Activated gamma-delta T cell treated with Interleukin-2 at 50 U/mL for 16 hours (primary cell): ENCODE results near the gene ACAD10.
A peak's percentile ranks its signal among the peaks of the same experiment; 100 is the strongest.
"Not testable (repeated sequence)": the region's sequence is repeated elsewhere in the genome, so short reads cannot be mapped to it uniquely, and the experiment has no call there.

ENCODE experiments used
- DNase-seq: peaks from one replicate; pipeline ENCODE4 v3.0.0-alpha.2; 2020

The ACAD10 gene

DNA sequence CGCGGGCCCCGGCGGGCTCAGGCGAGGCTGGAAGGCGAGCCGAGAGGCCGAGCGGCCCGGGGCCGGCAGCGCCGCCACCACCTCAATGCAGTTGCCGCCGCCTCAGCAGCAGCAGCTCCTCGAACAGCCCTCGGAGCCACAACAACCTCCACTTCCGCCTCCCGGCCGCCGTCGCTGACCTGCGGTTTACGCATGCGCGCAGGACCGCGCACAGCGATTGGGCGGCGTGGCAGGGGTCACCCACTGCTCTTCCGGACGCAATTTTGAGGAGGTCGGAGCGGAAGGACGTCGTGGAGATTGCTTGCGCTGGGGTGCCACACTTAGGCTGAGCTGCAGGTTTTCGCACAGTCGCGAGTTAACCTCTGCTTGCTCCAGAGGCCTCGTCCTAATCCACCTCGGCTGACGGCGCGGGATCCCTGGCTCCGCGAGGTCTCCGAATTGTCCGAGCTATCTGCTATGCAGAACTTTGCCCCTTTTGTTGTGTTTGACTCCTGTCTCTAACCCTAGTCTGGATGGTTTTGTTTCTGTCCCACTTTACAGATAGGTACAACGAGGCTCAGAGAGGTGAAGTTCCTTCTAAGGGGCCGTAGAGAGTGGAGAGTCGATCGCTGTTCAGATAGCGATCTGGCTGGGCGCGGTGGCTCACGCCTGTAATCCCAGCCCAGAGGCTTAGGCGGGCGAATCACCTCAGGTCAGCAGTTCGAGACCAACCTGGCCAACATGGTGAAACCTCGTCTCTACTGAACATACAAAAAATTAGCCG, at the start of gene ACAD10, which contains the start of gene BRAP:
ACAD10 (plus strand) TSS at position 243 of the 763 bp plus-strand sequence. CDS start 6,657 bp downstream, outside the sequence.
BRAP (minus strand) TSS at position 146 of the 763 bp plus-strand sequence. CDS start 164 bp downstream, outside the sequence.
- DNase-seq = peak; percentile 92

DNA sequence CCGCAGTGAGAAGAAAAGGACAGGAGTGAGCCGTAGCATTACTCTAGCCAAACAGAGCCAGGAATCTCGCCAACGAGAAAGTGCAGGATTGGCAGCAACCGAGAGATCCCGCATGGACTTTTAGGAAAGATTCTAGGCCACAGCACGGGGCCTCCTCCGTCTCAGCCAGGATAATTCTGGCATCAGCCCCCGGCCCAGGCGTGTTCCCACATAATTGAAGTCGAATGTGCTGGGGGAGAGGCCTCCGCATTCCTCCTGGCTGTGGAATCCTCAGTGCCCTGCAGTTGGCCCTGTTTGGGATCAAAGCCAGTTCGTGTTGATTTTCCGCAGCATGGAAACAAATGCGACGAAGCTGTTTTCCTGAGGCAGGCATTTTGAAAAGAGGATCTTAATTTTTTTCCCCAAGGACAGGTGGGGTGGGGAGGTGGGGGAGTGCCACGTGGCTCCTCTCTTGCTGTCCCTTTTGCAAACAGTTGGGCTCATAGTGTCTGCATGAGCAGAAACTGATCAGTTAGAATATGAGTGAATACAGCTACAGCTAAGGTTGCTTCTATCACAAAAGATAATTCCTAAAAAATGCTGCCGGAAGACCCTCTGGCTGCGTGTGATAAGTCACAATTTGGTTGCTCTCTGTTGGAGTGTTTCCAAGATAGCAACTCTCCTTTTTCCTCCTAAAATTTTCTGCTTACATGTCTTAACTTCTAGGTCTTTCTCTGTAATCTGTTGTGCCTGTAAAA, 49.5 kb upstream of the ACAD10 start:
- DNase-seq = no peak

DNA sequence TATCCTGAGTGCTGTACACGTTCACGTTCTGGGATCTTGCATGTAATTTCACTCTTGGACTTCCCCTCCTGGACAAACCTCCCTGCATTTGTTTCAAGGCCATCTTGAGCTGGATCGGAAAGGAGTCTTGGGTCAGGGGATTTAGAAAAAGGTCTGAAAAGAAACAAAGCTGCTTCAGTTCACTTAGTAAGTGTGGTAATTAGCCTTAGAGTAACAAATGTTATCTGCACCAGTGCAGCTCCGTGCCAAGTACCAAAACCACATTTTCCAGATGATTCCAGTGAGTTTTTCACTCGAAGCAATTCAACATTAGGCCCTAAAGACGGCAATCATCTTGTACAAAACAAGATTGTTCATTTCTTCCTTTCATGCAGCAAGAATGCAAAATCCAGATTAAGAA, 47.3 kb upstream of the ACAD10 start:
- DNase-seq = no peak

DNA sequence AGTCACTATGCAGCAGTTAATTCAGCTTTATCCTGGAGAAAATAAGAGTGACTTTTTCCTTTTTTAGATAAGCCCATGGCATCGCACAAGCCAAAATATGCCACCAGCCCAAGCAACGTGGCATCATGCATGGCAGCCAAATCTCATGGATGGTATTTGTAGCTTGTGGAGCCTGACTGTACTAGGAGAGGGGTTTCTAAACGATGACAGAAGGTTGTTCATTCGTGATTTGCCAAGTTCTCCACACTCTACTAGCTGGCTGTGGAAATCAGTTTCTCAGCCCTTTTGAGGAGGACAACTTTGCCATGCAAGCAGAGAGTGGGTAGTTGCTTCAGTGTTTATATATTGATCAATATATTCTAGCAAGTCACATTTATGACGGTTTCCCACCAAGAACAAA, 45.3 kb upstream of the ACAD10 start:
- no peak for DNase-seq

DNA sequence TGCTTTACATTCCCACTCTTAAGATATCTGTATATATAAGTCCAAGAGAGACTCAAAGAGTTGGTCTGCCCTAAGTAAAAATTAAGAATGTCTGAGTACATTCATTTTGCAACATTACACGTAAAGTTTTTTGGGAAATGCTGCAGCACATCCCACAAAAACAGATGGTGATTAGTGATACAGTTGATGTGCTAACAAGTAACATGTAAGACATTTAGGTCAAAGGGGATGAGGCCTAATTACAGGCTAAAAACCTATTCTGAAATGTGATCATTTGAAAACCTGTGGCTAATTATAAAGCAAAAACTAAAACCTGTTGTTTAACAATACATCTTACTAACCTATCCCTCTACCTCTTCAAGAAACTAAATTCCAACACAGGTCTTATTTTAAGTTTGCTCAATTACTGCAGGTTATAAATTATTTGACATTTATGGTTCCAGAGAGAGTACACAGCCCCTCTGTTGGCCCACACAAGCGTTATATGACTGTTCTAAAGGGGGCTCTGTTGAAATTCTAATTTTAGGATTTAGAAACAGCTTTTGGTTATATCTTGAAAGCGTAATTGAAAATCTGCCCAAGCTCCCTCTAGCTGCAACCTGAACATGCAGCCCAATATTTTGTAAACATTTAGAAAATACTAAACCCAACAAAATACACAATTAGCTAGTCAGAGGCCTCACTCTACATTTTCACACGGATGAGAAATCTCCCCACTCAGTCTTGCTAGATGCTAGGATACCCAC, 43.0 kb upstream of the ACAD10 start:
- no peak for DNase-seq

DNA sequence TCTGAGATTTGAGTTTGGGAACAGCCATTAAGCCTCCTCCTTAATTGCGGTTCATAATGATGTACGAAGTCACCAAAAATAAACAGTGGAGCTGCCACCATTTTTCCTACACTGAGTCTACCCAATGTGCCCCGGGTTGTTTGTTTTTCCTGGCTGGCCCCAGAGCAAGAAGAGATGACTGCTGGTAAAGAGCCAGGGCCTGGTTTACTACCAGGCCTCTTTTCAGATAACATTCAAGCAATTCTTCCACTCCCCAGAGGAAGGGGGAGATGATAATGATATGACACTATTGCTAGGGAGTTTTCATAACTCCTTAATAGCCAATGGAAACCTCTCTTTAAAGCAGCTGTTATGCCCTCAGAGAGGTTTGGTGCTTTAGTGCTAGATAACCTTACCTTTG, 42.4 kb upstream of the ACAD10 start:
- no peak for DNase-seq

DNA sequence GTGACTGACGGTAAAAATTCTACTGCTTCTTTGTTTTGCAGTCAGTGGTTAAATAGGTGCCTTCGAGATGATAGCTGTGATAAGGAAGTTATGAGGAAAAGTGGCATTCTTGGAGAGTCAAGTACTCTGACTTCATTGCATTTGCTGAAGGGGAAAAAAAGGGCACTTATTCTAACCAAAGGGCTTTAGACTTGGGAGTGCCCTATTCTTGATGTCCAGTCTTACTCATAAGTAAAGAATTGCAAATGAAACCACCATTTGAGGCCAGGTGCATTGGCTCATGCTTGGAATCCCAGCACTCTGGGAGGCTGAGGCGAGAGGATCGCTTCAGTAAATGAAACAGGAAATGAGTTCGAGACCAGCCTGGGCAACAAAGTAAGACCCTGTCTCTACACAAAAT, 40.4 kb upstream of the ACAD10 start:
- no peak for DNase-seq

DNA sequence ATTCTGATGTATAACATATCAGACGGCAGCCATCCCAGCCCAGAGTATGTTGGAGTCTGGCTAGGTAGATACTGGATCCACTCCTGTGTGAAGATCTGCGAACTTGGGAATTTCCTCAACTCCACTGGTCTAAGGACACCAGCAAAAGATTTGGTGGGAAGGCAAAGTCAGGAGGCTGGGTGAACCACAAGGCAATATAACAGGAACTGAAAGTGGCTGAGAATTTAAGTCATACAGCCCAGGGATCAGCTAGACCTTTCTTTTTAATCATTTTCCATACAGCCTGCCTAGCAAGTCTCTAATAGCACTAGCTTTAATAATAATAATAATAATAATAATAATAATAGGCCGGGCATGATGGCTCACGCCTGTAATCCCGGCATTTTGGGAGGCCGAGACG, 34.9 kb upstream of the ACAD10 start:
- DNase-seq = no peak

DNA sequence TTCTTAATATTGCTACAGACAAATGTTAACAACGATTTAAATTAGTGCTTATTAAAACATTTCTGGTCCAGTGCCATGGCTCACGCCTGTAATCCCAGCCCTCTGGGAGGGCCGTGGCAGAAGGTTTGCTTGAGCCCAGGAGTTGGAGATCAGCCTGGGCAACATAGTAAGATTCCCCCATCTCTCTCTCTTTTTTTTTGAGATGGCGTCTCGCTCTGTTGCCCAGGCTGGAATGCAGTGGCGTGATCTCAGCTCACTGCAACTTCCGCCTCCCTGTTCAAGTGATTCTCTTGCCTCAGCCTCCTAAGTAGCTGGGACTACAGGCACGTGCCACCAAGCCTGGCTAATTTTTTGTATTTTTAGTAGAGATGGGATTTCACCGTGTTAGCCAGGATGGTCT, 33.3 kb upstream of the ACAD10 start:
- DNase-seq = not testable (repeated sequence)

DNA sequence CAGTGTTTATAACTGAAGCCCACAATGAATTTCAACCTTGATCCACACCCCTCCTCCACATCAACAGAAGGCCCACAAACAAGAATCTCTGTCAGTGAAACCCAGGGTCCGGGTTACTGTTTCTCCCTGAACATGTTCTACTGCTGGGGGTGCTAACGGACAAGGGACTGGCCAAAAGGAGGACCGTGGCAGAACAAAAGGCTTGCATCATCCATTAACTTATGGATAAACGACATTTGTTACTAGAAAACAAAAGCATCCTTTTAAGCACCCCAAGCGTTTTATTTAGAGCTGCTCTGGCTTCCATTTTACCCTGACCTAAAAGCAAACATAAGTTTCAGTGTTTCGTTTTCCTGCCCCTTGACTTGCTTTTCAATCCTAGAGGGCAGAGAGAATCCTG, 32.3 kb upstream of the ACAD10 start:
- DNase-seq = no peak

DNA sequence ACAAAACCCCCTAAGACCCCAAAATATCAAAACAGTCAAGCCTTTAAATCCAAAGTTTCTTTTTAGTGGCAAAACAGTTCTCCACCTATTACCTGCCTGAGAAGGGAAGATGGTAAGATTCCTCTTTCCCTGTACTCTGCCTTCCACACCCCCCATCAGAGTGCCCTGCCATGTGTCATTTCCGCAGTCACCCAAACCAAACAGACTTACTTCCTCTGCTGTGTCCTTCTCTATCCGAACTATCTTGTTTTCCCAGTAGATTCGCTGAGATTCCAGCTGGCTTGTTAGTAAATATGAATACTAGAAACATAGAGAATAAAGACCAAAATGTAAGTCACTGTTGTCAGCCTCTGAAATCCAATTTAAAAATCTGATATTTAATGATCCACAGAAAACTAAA, 30.5 kb upstream of the ACAD10 start:
- no peak for DNase-seq

DNA sequence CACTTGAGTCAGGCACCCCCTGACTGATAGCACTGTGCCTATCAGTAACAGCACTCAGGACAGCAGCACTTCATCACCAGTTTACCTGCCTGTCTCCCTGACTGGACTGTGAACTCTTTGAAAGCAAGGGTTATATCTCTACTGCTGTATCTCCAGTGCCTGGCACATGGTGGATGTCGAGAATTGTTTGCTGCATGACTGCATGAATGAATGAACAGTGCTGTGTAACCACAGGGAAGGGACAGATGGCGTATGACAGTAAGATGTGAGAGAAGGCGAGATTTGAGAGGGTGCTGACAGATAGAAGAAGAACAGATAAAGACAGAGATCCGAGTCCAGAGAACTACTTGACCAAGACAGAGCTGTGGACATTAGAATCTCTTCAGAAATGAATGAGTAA, 29.8 kb upstream of the ACAD10 start:
- no peak for DNase-seq

DNA sequence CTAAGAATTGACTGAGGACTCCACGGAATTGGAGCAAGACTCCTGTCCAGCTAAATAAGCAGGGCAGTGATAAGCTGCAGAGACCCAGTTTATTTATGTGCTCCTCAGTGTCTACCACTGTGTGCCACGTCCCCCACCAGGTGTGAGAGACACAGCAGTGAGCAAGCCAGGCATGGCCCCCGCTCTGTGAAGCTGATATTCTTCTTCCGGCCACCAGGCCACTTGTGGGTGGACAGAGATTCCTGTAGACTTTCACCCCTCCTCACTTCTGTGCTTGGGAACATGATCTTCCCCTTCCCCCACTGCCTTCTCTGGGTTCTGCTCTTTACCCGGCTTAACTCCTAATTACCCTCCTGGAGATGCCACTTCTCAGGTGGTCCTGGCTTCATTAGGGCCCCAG, 21.4 kb upstream of the ACAD10 start:
- DNase-seq = no peak

DNA sequence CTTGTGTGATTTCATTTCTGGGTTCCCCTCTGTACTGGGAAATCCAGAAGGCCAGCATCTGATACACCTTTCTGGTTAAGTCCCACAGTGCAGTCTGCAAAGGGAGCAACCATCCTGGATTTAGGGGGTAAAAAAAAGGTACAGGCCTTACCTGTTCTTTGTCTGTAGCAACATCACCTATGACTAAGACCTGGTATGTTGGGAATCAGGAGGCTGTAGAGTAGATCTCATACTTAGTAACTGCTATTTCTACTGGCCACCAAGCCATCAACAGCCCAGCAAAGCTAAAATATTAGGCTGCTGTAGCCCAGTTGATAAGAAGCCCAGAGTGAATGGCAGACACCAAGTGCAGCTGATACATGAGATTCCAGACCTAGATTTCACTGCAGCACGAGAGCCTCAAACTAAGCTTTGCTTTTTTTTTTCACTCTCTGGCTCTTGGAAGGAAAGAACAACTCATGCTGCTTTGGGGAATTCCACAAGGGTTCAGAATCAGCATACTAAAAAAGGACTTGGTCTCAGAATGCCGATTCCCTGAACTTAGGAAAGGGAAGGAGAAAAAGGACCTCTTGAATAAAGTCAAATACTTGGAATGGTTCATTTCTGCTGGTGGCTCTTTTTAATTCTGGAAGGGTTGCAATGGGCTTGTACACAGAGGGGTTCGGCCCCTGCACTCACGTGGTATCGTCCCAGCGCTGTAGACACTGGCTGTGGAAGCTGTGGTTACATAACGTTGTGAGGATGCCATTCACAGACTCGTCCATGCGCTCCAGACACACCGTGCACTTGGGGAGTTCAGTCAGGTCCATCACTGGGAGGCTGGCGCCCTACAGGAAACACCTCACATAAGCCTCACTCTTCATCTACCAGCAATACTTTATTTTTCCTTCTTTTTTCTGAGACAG, 20.6 kb upstream of the ACAD10 start:
- DNase-seq = no peak

DNA sequence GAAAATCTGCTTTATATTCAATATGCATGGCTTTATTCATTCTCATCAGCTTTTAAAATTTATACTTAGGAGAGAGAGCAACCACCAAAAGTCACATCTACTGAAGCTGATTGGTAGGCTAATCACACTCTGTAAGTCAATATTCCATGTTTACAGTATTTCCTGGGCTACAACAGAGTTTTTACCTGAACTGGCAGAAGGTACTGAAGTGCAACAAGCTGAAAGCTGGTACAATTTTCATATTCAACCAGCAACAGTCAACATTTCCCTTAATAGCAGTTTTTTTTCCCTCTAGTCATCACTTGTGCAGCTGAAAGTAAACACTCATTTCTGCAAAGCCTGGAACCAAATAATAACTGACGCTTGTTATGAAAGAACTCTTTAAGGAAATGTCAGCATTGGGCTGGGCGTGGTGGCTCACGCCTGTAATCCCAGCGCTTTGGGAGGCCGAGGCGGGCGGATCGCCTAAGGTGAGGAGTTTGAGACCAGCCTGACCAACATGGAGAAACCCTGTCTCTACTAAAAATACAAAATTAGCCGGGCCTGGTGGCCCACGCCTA, 13.0 kb upstream of the ACAD10 start:
- no peak for DNase-seq

DNA sequence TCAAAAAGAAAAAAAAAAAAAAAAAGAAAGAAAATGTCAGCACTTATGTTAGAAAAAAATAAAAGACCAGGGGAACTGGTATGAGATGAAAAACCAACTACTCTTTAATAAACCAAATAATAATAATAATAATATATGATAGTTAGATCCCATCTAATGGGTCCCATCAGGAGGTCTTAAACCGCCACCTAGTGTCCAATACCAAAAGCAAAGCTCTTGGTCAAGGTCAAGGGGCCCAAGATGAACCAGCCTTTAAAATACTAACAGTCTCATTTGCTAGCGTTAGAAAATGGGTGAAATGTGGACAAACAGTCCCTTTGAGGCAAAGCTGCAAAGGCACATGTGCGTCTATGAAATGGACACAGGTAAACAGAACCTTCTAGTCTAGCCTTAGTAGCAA, 12.3 kb upstream of the ACAD10 start:
- DNase-seq = no peak

DNA sequence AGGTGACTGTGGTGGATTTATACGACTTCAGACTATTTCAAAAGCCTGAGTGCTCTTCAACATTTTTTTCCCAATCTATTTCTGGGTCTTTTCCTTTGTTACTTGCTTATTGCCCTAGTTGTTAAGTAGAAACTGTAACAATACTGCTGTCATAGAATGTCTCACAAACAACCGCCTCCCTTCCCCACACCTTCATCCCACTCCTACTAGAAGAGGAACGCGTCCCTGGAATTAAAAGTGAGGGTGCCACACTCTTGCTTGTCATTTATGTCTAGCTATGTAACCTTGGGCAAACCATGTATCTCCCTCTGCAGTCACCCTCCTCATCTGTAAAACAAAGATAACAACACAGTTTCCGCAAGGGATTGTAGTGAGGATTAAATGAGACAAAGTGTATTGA, 8.7 kb upstream of the ACAD10 start:
- DNase-seq = no peak

DNA sequence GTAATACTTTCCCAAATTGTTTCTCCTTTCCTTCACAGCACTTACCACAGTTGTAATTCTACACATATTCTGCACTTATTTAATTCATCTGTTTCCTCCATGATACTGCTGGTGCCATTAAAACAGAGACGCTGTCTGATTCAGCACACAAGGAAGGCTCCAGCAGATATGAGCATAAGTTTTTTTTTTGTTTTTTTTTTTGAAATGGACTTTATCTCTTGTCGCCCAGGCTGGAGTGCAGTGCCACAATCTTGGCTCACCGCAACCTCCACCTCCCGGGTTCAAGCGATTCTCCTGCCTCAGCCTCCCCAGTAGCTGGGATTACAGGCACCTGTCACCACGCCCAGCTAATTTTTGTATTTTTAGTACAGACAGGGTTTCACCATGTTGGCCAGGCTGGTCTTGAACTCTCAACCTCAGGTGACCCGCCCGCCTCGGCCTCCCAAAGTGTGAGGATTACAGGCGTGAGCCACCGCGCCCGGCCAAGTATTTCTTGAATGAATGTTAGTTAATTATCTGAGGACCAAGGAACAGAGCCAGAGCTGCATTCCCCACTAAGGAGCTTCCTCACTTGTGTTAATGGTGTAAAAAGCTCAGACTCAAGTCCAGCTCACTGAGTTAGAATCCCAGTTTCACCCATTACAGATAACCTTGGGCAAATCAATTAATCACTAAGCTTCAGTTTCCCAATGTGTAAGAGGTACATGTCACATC, 1.2 kb upstream of the ACAD10 start:
- not testable (repeated sequence) for DNase-seq

DNA sequence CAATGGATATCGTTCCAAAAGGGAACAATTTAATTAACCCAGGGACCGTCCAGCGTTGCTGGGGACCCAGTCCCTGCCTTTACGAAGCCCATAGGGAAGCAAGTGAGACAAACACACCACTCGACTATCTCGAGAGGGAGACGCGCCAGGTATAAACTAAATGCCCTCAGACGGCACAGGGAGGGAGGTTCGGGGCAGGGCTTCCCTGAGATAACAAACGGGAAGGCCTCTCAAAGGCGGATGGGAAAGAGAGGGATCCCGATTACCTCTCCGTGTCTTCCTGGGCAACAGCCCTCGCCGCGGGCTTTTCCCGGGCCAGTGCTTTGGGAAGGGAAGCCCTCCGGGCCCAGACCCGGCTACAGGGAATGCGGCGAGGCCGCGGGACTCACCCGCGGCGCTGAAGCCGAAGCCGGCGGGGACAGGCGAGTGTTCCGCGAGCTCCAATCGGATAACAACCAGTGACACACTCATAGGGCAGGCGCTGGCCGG, 487 bp upstream of the ACAD10 start:
- no peak for DNase-seq

DNA sequence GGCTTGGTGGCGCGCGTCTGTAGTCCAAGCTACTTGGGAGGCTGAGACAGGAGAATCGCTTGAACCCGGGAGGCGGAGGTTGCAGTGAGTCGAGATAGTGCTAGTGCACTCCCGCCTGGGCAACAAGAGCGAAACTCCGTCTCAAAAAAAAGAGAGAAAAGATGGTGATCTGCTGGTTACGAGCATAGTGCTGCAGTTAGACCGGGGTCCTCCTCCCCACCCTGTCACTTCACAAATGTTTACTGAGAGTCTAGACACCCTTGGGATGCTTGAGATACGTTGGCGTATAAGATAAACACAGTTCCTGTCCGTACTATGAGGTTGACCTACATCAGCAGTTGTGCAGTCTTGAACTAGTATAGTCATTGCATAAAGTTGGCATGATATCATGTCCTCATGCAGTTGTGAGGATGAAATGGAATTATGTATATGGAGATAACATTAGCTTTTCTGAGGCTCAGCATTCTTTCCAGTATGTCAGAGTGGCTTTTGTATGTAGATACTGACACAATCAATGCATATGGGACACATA, 787 bp downstream of the ACAD10 start:
- no peak for DNase-seq

DNA sequence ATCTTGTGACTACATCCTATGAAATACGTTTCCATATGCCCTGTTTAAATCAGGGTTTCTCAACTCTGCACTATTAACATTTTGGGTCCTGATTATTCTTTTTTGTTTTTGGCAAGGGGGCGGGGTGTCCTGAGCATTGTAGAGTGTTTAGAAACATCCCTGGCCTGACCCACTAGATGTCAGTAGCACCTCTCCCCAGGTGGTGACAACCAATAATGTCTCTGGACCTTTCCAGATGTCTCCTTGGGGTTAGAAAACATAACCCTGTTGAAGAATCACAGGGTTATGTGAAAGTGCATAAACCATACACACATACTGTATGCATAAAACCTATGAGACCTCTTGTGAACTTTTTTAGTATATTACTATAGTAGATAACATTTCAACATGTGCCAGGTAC, 1.4 kb downstream of the ACAD10 start:
- DNase-seq = no peak
